K562 (cell line): ENCODE results near the gene MMP24OS. TPM values are rescaled to one million over a fixed set of nuclear protein-coding genes. Genes with fewer than 3 reads are reported as not detected.

ENCODE experiments used
- ADNP ChIP-seq: fragments of 200-800 bp; sonication (Bioruptor generic); IDR thresholded peaks from 2 replicates; pipeline ENCODE4 v1.6.1; 2016; ENCODE audit warnings: missing genetic modification characterization, missing compliant biosample characterization
- BHLHE40 ChIP-seq: IDR thresholded peaks from 2 replicates; pipeline ENCODE4 v1.6.1; 2011; ENCODE audit warnings: low read length, improper control_type of control experiment
- CBX8 ChIP-seq: fragments of 200-600 bp; sonication (generic); IDR thresholded peaks from 2 replicates; pipeline ENCODE4 v1.6.1; 2012; ENCODE audit warnings: borderline replicate concordance, mixed run types, low read depth, mild to moderate bottlenecking, moderate library complexity, mixed read lengths, low read length, control low read depth, inconsistent platforms; ENCODE audit not compliant: poor library complexity, severe bottlenecking; ENCODE audit errors: extremely low read depth
- EHMT2 ChIP-seq: fragments of 450-650 bp; IDR thresholded peaks from 2 replicates; pipeline ENCODE4 v1.6.1; 2018; ENCODE audit warnings: antibody characterized with exemption
- ERF ChIP-seq: fragments of 450-650 bp; formaldehyde crosslinking; IDR thresholded peaks from 2 replicates; pipeline ENCODE4 v1.4.0; 2020; ENCODE audit warnings: mild to moderate bottlenecking, mixed read lengths
- NFATC3 ChIP-seq: fragments of 450-650 bp; IDR thresholded peaks from 2 replicates; pipeline ENCODE4 v1.6.1; 2017; ENCODE audit warnings: mild to moderate bottlenecking
- PHF21A ChIP-seq: fragments of 450-650 bp; IDR thresholded peaks from 2 replicates; pipeline ENCODE4 v1.6.1; 2017; ENCODE audit warnings: low read depth, borderline replicate concordance
- RB1 ChIP-seq: fragments of 450-650 bp; IDR thresholded peaks from 2 replicates; pipeline ENCODE4 v1.6.1; 2017; ENCODE audit warnings: low read depth, mild to moderate bottlenecking
- RBM15 ChIP-seq: fragments of 200-400 bp; formaldehyde crosslinking; IDR thresholded peaks from 2 replicates; pipeline ENCODE4 v1.6.1; 2018; ENCODE audit warnings: mild to moderate bottlenecking, low read length, moderate library complexity; ENCODE audit not compliant: insufficient read depth
- SAP30 ChIP-seq: fragments of 200-600 bp; sonication (generic); IDR thresholded peaks from 2 replicates; pipeline ENCODE4 v1.6.1; 2012; ENCODE audit warnings: borderline replicate concordance, low read depth, mild to moderate bottlenecking, moderate library complexity, low read length, control low read depth, inconsistent platforms; ENCODE audit not compliant: insufficient read depth, poor library complexity, severe bottlenecking
- TARDBP ChIP-seq: fragments of 450-650 bp; IDR thresholded peaks from 2 replicates; pipeline ENCODE4 v1.6.1; 2016
- ZNF174 ChIP-seq: fragments of 250-450 bp; sonication (Bioruptor Pico); IDR thresholded peaks from 2 replicates; pipeline ENCODE4 v1.4.0; 2020; ENCODE audit warnings: mild to moderate bottlenecking
- ZNF224 ChIP-seq: sonication (generic); formaldehyde crosslinking; IDR thresholded peaks from 2 replicates; pipeline ENCODE4 v1.8.0; 2022; ENCODE audit warnings: mild to moderate bottlenecking, missing genetic modification reagents
- ZNF444 ChIP-seq: fragments of 250-450 bp; sonication (Bioruptor Pico); IDR thresholded peaks from 2 replicates; pipeline ENCODE4 v1.4.0; 2020; ENCODE audit warnings: mild to moderate bottlenecking, moderate library complexity
- ZNF696 ChIP-seq: fragments of 250-450 bp; sonication (Bioruptor Pico); conservative IDR thresholded peaks from 2 replicates; pipeline ENCODE4 v1.4.0; 2020; ENCODE audit warnings: mild to moderate bottlenecking, moderate library complexity
- ZNF76 ChIP-seq: fragments of 250-450 bp; sonication (Bioruptor Pico); IDR thresholded peaks from 2 replicates; pipeline ENCODE4 v1.4.0; 2020; ENCODE audit warnings: mild to moderate bottlenecking, moderate library complexity, borderline replicate concordance
- polyA plus RNA-seq, 8 experiments: library from polyadenylated mRNA; depleted of rRNA in 4 of 8; stranded (reverse) in 5 of 8; unstranded in 3 of 8; fragments of >200 nt; fragmentation: Nextera tagmentation in 2 of 8; fragmentation: Illumina TruSeq in 1 of 8; extraction: Ambion mirVana in 2 of 8; extraction: Trizol in 1 of 8; gene quantifications; 2 replicates each; pipeline versions ENCODE4 v1.2.1 to v1.2.3, GENCODE V29; 2011 to 2014; ENCODE audit warnings: inconsistent platforms in 1 of 8, missing spikeins in 1 of 8
- total RNA-seq, 7 experiments: library from RNA; depleted of rRNA in 6 of 7; stranded (reverse); fragments of >200 nt in 6 of 7; fragmentation: Illumina TruSeq in 2 of 7; extraction: Trizol in 2 of 7; gene quantifications; 2 replicates each; pipeline versions ENCODE4 v1.2.1 to v1.2.3, GENCODE V29; 2011 to 2021; ENCODE audit warnings: low replicate concordance in 1 of 7
- TF ChIP-seq, protein P1 (sequence below): fragments of 450-650 bp; conservative IDR thresholded peaks from 2 replicates; pipeline ENCODE4 v1.6.1; 2016; ENCODE audit warnings: missing genetic modification characterization, low read depth, mild to moderate bottlenecking, missing compliant biosample characterization, moderate library complexity
- TF ChIP-seq, protein P2 (sequence below): fragments of 250-450 bp; sonication (Bioruptor Pico); IDR thresholded peaks from 2 replicates; pipeline ENCODE4 v1.5.0; 2020; ENCODE audit warnings: mild to moderate bottlenecking, borderline replicate concordance
- TF ChIP-seq, protein P3 (sequence below): fragments of 250-450 bp; sonication (Bioruptor Pico); IDR thresholded peaks from 2 replicates; pipeline ENCODE4 v1.5.1; 2021; ENCODE audit warnings: mild to moderate bottlenecking
- TF ChIP-seq, protein P4 (sequence below): sonication (generic); formaldehyde crosslinking; IDR thresholded peaks from 2 replicates; pipeline ENCODE4 v1.8.1; 2022; ENCODE audit warnings: missing genetic modification reagents
- TF ChIP-seq, protein P5 (sequence below): fragments of 450-650 bp; formaldehyde crosslinking; IDR thresholded peaks from 2 replicates; pipeline ENCODE4 v1.4.0; 2022; ENCODE audit warnings: missing genetic modification characterization

MMP24OS gene
- total and polyA plus RNA-seq, 9 of the 15 experiments (the other 6 are each of a cell fraction or from before 2014, with no cell fraction given): 0.92 to 41.5 (median 11.4) TPM

DNA sequence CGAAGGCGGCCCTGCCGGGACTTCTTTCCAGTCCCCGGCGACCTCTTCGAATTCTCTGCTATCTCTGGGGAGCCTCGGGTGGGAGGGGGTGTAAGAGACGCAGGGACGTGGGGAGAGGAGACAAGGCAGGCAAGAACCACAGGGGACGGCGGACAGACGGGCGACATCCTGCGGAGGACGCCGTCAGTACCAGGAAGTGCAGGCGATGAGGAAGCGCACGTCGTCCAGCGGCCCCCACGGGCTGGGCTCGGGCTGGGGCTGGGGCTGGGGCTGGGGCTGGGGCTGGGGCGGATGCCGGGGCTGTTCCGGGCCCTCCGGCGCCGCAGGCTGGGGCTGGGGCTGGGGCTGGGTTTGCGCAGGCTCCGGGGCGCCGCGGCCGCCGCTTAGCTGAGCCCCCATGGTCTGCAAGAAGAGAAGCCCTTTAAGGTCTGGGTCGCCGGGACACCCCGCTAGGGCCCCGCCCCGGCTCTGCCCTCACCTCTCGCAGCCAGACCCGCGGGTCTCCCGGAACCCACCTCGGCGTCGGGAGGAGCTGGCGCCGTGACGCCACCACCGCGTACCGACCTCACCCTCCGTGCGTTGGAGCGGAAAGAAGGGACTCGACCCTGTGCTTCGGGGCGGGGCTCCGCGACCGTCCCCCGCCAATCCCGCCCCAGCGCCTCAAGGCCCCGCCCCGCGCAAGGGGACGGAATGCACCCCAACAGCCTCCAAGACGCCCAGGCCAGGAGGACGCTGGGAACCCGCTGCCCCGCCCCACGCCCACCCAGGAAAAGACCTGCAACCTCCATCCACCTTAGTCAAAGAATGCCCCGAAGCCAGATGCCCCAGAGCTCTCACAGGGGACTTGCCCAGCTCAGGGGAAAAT is at the start of gene MMP24OS (continued):
- TF ChIP-seq, protein P1, sequence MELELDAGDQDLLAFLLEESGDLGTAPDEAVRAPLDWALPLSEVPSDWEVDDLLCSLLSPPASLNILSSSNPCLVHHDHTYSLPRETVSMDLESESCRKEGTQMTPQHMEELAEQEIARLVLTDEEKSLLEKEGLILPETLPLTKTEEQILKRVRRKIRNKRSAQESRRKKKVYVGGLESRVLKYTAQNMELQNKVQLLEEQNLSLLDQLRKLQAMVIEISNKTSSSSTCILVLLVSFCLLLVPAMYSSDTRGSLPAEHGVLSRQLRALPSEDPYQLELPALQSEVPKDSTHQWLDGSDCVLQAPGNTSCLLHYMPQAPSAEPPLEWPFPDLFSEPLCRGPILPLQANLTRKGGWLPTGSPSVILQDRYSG (tag): no peak
- TF ChIP-seq, protein P2, sequence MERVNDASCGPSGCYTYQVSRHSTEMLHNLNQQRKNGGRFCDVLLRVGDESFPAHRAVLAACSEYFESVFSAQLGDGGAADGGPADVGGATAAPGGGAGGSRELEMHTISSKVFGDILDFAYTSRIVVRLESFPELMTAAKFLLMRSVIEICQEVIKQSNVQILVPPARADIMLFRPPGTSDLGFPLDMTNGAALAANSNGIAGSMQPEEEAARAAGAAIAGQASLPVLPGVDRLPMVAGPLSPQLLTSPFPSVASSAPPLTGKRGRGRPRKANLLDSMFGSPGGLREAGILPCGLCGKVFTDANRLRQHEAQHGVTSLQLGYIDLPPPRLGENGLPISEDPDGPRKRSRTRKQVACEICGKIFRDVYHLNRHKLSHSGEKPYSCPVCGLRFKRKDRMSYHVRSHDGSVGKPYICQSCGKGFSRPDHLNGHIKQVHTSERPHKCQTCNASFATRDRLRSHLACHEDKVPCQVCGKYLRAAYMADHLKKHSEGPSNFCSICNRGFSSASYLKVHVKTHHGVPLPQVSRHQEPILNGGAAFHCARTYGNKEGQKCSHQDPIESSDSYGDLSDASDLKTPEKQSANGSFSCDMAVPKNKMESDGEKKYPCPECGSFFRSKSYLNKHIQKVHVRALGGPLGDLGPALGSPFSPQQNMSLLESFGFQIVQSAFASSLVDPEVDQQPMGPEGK: no peak
- no peak for TF ChIP-seq NFATC3
- TF ChIP-seq ZNF76 (CRISPR knock-in tag): no peak
- TF ChIP-seq, protein P3, sequence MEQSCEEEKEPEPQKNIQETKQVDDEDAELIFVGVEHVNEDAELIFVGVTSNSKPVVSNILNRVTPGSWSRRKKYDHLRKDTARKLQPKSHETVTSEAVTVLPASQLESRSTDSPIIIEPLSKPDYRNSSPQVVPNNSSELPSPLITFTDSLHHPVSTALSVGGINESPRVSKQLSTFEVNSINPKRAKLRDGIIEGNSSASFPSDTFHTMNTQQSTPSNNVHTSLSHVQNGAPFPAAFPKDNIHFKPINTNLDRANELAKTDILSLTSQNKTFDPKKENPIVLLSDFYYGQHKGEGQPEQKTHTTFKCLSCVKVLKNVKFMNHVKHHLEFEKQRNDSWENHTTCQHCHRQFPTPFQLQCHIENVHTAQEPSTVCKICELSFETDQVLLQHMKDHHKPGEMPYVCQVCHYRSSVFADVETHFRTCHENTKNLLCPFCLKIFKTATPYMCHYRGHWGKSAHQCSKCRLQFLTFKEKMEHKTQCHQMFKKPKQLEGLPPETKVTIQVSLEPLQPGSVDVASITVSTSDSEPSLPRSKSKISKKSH (CRISPR knock-in tag): no peak
- peak; percentile 51; the same call in 1 of the 2 replicates for TF ChIP-seq ERF
- TF ChIP-seq PHF21A: no peak
- TF ChIP-seq ADNP: no peak
- TF ChIP-seq ZNF174 (CRISPR knock-in tag): no peak
- TF ChIP-seq TARDBP: no peak
- no peak for TF ChIP-seq CBX8
- no peak for TF ChIP-seq ZNF696 (CRISPR knock-in tag)
- TF ChIP-seq EHMT2: no peak
- TF ChIP-seq, protein P4, sequence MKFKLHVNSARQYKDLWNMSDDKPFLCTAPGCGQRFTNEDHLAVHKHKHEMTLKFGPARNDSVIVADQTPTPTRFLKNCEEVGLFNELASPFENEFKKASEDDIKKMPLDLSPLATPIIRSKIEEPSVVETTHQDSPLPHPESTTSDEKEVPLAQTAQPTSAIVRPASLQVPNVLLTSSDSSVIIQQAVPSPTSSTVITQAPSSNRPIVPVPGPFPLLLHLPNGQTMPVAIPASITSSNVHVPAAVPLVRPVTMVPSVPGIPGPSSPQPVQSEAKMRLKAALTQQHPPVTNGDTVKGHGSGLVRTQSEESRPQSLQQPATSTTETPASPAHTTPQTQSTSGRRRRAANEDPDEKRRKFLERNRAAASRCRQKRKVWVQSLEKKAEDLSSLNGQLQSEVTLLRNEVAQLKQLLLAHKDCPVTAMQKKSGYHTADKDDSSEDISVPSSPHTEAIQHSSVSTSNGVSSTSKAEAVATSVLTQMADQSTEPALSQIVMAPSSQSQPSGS: no peak
- TF ChIP-seq SAP30: peak; percentile 15
- TF ChIP-seq BHLHE40: no peak
- TF ChIP-seq ZNF224 (CRISPR knock-in tag): no peak
- TF ChIP-seq, protein P5, sequence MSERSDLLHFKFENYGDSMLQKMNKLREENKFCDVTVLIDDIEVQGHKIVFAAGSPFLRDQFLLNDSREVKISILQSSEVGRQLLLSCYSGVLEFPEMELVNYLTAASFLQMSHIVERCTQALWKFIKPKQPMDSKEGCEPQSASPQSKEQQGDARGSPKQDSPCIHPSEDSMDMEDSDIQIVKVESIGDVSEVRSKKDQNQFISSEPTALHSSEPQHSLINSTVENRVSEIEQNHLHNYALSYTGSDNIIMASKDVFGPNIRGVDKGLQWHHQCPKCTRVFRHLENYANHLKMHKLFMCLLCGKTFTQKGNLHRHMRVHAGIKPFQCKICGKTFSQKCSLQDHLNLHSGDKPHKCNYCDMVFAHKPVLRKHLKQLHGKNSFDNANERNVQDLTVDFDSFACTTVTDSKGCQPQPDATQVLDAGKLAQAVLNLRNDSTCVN (CRISPR knock-in tag): no peak
- TF ChIP-seq RBM15: no peak
- no peak for TF ChIP-seq ZNF444 (CRISPR knock-in tag)
- no peak for TF ChIP-seq RB1
